22Rv1 (cell line): ENCODE data around the gene FOXO3.

Experiments used
- CTCF ChIP-seq: fragments of 450-650 bp; IDR thresholded peaks from 2 replicates; pipeline ENCODE4 v1.5.1; 2017; ENCODE audit warnings: mild to moderate bottlenecking
- ZFX ChIP-seq: fragments of 450-650 bp; IDR thresholded peaks from 2 replicates; pipeline ENCODE4 v1.6.1; 2017; ENCODE audit warnings: antibody characterized with exemption, borderline replicate concordance

GRCh38 chr6:108568101-108568500 lies 7.4 kb downstream of the FOXO3 start:
- TF ChIP-seq CTCF, result no peak
- TF ChIP-seq ZFX, result no peak
